Right renal cortex interstitium (tissue), 3 donors: ENCODE results near the gene ST3GAL4. TPM values are rescaled to one million over a fixed set of nuclear protein-coding genes. Genes with fewer than 3 reads are reported as not detected.

Experiments
- DNase-seq, 3 donors: peaks; one replicate each; pipeline ENCODE4 v3.0.0-alpha.2; 2013; ENCODE audit warnings: low read depth in 3 of 3, low spot score in 2 of 3
- polyA plus RNA-seq, 3 donors: library from polyadenylated mRNA; unstranded; fragments of 120-200 nt; gene quantifications; one replicate each; pipeline ENCODE4 v1.2.1, GENCODE V29; 2013; ENCODE audit not compliant: insufficient read length in 3 of 3

Gene ST3GAL4
- polyA plus RNA-seq, 3 donors, result 17.2 to 19.2 (median 18.4) TPM

DNA sequence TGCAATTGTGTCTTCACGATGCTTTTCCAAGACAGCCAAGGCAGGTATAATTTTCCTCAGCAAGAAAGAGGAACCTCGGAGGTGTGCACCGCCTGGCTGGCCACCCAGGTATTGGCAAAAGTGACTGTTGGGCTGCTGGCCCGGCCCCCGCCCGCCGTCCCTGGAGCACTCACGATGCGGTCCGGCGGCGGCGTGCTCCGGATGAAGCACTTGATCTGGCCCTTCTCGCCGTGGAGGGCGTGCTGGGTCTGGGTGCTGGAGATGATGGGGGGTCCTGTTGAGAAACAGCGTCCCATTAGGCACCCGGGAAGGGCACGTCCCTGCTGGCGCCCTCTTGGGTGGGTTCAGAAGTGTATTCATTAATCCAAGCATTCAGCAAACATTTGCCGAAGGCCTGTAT is 84.8 kb downstream of the ST3GAL4 start:
- DNase-seq, result no peak

DNA sequence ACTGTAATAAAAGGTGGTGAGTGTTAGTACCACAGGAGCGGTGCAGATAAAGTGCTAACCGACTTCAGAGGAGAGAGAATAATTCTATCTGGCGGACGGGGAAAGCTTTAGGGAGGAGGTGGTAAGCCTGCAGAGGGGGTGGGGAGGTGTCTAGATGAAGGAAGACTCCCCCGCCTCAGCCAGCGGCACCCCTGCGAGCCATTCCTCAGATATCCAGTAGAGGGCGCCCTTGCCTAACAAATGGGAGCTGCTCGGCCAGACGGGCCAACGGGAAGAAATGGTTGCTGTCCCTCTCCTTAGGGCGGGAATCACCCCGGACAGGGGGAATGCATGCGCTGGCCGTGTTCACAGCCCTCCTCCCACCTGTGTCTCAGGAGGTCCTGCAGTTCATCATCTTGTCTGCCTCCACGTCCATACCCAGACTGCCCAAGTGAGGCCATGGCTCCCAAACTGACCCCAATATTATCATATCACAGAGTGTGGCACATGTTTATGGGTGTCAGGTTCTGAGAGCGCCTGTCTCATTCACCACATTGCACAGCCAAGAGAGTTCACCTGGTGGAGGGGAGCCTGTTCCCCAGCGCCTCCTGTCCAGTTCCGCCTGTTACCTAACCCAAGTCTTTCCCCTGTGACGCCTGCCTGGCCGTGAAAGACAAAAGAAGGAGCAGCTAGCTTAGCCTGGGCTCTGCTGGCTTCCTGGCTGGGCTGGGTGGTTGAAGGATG is 85.5 kb downstream of the ST3GAL4 start:
- DNase-seq, result peak; percentile 74 to 79 (median 79)

DNA sequence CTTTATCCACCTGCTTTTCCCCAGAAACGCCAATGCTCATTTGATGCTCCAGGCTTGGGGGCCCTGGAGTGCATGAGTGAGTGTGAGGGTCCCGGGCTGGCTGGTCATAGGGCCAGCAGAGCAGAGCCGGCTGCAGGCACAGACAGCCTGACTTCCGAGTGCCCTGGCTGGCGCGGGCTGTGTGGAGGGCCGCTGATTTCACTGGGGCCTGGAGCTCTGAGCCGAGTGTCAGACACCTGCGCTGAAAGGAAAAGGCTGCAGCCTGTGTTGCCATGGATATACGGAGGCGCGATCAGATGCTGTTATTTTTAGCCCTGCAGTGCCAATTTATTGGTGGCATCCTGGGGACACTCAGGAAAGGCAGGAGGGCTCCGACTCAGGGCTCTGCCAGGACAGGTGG is 87.6 kb downstream of the ST3GAL4 start:
- no peak for DNase-seq

GRCh38 chr11:126444072-126444471 is 88.6 kb downstream of the ST3GAL4 start:
- no peak for DNase-seq

- no peak for DNase-seq
Observed at GRCh38 chr11:126446581-126446980, 91.1 kb downstream of the ST3GAL4 start.

DNA sequence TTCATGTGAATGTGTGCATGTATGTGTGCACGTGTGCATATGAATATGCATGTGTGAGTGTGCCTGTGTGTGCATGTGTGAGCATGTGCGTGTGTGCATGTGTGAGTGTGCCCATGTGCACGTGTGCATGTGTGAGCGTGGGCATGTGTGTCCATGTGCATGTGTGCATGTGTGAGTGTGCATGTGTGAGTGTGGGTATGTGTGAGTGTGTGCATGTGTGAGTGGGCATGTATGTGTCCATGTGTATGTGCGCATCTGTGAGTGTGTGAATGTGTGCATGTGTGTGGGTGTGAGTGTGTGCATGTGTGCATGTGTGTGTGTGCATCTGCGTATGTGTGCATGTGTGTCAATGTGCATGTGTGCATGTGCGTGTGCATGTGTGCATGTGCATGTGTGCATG is 94.7 kb downstream of the ST3GAL4 start:
- DNase-seq, result no peak

DNA sequence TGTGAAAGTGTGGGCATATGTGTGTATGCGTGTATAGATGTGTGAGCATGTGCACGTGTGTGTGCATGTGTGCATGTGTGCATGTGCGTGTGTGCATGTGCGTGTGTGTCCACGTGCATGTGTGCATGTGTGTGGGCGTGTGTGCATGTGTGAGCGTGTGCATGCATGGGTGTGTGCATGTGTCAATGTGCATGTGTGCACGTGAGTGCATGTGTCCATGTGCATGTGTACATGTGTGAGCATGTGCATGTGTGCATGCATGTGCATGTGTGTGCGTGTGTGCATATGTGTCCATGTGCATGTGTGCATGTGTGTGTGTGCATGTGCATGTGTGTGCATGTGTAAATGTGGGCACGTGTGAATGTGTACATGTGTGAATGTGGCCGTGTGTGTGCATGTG is 95.3 kb downstream of the ST3GAL4 start:
- DNase-seq, result no peak

- DNase-seq, result no peak
Observed at GRCh38 chr11:126451211-126451802, 95.8 kb downstream of the ST3GAL4 start.

DNA sequence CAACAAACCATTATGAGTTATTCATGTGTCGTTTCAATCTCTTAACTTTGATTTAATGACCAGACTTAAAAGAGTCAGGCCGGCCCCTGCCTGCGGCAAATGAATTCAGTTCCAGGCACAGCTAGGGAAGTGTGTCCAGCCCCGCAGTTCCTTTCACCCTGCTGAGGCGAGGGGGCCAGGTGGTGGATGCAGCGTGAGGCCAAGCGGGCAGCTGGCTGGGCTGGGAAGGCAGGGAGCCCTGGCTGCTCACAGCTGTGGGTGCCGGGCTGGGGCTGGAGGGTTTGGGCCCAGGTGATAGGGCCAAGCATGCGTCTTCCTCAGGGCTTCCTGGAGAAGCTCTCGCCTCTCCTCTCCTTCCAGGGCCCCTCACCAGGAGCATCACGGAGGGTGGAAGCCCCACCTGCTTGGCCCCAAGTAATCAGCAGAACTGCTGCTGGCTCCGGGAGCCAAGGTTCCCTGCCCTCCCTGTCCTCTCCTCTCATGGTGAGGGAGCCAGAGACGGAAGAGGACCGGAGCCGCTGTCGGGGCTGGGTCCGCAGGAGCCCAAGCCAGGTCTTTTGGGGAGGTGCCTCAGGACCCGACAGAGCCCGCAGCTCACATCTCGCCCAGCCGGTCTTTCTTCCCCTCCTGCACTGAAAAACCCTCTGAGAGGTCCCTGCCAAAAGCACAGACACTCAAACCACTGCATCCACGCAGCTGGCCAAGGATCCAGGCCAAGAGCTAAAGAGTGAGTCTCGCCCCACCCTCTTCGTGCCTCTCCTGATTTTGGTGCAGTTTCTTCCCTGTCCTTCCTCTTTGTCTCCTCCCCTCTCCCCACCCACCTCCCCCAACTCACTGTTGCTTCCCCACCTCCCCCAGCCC is 97.0 kb downstream of the ST3GAL4 start:
- DNase-seq, result no peak

DNA sequence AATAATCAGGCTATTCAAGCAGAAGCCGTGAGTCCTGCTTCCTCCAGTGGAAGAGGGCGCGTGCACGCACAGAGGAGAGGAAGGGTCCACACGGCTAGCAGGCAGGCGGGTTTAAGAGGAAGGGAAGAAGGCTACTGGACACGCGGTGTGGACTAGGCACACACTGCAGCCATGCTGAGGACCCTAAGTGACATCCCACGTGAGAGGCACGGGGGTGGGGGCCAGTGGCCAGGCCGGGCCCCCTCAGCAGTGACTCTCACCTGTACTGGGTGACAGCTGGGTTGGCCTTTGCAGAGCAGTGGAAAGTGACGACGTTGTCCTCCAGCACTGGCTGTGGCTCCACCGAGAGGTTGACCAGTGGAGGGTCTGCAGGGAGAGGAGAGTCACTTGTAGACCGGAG is 100.6 kb downstream of the ST3GAL4 start:
- DNase-seq, result no peak

DNA sequence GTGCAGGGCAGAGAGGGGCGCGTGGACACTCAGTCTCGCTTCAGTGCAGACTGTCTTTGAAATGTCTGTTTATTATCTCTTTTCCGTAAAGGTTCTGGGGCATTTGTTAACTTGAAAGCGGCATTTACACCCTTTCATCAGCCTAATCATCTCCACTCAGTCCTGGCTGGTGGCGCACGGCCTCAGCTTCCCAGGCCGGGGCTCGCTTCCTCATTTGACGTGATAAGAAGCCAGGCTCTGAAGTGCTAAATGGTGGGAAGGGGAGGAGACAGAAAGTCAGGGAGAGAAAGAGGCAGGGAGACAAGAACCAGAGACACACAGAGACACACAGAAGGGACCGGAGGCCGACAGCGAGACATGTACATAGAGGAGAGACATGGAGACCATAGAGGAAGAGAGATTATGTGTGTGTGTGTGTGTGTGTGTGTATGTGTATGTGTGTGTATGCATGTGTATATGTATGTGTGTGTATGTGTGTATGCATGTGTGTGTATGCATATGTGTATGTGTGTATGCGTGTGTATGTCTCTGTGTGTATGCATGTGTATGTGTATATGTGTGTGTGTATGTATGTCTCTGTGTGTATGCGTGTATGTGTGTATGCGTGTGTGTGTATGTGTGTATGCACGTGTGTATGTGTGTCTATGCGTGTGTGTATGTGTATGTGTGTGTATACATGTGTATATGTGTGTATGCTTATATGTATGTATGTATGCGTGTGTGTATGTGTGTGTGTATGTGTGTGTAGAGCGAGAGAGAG is 101.5 kb downstream of the ST3GAL4 start:
- DNase-seq, result no peak

DNA sequence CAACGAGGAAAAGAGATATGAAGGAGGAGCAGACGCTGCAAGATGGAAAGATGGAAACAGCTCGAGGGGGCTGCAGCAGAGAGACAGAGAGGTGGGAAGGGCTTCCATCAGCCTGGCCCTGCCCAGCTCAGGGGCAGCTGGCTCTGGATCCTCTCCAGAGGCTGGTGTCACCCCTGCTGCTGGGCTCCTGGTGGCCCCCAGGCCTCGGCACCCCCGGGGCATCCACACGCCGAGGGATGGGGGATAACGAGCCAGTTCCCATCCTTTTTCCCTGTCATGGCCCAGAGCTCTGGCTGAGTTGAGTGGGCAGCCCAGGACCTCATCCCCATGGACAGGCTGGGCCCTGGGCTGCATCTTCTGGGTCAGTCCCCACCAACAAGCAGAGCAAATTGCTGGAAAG is 102.3 kb downstream of the ST3GAL4 start:
- DNase-seq, result no peak

DNA sequence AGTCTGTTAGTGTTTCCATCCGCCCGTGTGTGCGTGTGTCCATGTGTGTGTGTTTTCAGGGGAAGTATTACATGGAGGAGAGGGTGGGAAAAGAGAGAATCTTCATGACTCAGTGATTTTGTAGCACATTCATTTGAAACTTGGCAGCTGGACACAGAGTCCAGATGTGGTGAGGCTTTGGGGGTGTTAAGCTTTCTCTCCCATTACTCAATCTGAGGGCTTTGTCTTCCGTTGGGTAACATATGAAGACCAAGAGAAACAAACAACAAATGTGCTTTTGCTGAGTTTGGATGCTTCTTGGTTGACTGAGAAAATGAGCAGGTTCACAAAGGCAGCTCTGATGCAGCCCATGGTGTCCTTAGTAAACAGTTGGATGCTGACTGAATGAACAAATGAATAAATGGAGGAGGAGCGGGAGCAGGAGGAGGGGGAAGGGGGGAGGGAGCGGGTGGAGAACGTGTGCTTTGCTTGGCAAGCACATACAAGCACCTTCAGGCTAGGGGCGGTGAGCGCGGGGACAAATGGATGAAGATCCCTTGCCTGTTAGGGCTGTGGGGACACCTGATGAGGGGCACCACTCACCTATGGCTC is 104.3 kb downstream of the ST3GAL4 start:
- DNase-seq, result peak in 1 of 3 donors; percentile 23

- no peak for DNase-seq
Observed at GRCh38 chr11:126460417-126461095, 105.1 kb downstream of the ST3GAL4 start.

- no peak for DNase-seq
Observed at GRCh38 chr11:126461096-126461440, 105.6 kb downstream of the ST3GAL4 start.

- no peak for DNase-seq
Observed at GRCh38 chr11:126461996-126462395, 106.5 kb downstream of the ST3GAL4 start.

- DNase-seq, result no peak
Observed at GRCh38 chr11:126462422-126462821, 106.9 kb downstream of the ST3GAL4 start.
